Natural killer cell (primary cell): ENCODE data around the gene TMEM184C. TPM values are rescaled to one million over a fixed set of nuclear protein-coding genes. Genes with fewer than 3 reads are reported as not detected.

ENCODE experiments used
- ATAC-seq, 3 donors: fragments of 150-1000 bp in 2 of 3; fragments of 200-7000 bp in 1 of 3; cut with Tn5 transposase; 1 replicate in 1 of 3; 2 replicates in 2 of 3; pipeline ENCODE4 v1.10.0; 2021; ENCODE audit warnings: mild to moderate bottlenecking in 2 of 3, moderate library complexity in 2 of 3
- DNase-seq, 2 donors: peaks; one replicate each; pipeline versions ENCODE4 v3.0.0 to v3.0.0-alpha.2; 2013 to 2021; ENCODE audit warnings: mixed read lengths in 1 of 2
- H3K27ac ChIP-seq: one replicate; pipeline ENCODE4 v1.5.1; 2013; ENCODE audit warnings: mild to moderate bottlenecking, low read length
- H3K27me3 ChIP-seq: one replicate; pipeline ENCODE4 v1.6.1; 2013; ENCODE audit warnings: low read length; ENCODE audit not compliant: control insufficient read depth, insufficient read depth
- H3K36me3 ChIP-seq: one replicate; pipeline ENCODE4 v1.6.1; 2013; ENCODE audit warnings: low read length; ENCODE audit not compliant: control insufficient read depth, insufficient read depth
- H3K4me1 ChIP-seq: one replicate; pipeline ENCODE4 v1.6.1; 2013; ENCODE audit warnings: low read length; ENCODE audit not compliant: control insufficient read depth, insufficient read depth
- H3K4me3 ChIP-seq: one replicate; pipeline ENCODE4 v1.5.1; 2013; ENCODE audit warnings: low read length
- H3K9me3 ChIP-seq: one replicate; pipeline ENCODE4 v1.6.1; 2013; ENCODE audit warnings: low read length; ENCODE audit not compliant: control insufficient read depth, insufficient read depth
- H3K27ac Mint-ChIP-seq, 2 donors: one replicate each; pipeline ENCODE4 v1.8.0; 2022; ENCODE audit warnings: mild to moderate bottlenecking in 2 of 2, mixed read lengths in 2 of 2, moderate library complexity in 1 of 2
- H3K27me3 Mint-ChIP-seq, 2 donors: one replicate each; pipeline ENCODE4 v1.8.0; 2022; ENCODE audit warnings: low read depth in 2 of 2, mixed read lengths in 2 of 2
- H3K36me3 Mint-ChIP-seq: one replicate; pipeline ENCODE4 v1.8.0; 2022; ENCODE audit warnings: mixed read lengths
- H3K4me1 Mint-ChIP-seq, 2 donors: one replicate each; pipeline ENCODE4 v1.8.0; 2022; ENCODE audit warnings: mixed read lengths in 2 of 2
- H3K4me3 Mint-ChIP-seq: one replicate; pipeline ENCODE4 v1.8.0; 2022; ENCODE audit warnings: mild to moderate bottlenecking, moderate library complexity, mixed read lengths
- H3K9me3 Mint-ChIP-seq, 2 donors: one replicate each; pipeline ENCODE4 v1.8.0; 2022; ENCODE audit warnings: mixed read lengths in 2 of 2
- WGBS: methylation state at CpG from one replicate; pipeline ENCODE4 v1.1.7; 2013; ENCODE audit warnings: missing lambda C conversion rate; ENCODE audit not compliant: insufficient coverage; 5-methylcytosine and 5-hydroxymethylcytosine counted together
- intact Hi-C: fragments of 100-400 bp; cut with micrococcal nuclease; formaldehyde crosslinking; loops from one replicate; pipeline ENCODE4 v1.14.2; 2022
- total RNA-seq, 4 donors: library from RNA; stranded (reverse); fragments of 120-200 nt in 1 of 4; gene quantifications; one replicate each; pipeline versions ENCODE4 v1.2.3 to v1.2.4, GENCODE V29; 2013 to 2022
- TF ChIP-seq, protein P1 (sequence below): fragments of 200-600 bp; IDR thresholded peaks from one replicate; pipeline ENCODE4 v1.8.0; 2022; ENCODE audit warnings: antibody characterized with exemption

TMEM184C gene
- total RNA-seq, 3 donors from 2014 or later (not counting 1 experiment from before 2014, with no cell fraction given) = 14.4 to 15.5 (median 15.1) TPM

DNA sequence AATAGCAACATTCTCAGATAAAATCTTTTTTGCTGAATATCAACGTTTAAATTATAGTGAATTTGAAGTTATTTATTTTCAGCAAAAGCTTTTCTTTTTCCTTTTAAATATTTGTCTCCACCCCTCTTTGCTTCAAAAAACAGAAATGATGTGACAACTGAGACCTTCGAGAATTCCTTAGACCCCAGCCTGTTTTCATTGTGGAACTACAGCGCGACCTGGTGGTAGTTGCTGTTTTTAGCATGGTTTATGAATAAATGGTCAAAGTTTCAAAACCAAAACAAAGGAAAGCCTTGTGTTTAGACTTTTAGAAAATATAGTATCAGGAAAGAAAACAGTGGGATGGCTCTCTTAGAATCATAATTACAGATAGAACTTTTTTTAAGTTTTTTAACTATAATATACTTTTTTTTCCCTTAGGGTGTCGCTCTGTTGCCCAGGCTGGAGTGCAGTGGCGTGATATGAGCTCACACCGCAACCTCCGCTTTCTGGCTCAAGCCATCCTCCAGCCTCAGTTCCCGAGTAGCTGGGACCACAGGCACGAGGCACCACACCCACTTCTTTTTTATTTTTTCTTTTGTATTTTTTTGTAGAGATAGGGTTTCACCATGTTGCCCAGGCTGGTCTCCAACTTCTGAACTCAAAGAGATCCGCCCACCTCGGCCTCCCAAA, 26.8 kb upstream of the TMEM184C start:
- peak in 1 of 3 donors; percentile 45 for ATAC-seq
- no peak overlapping the region for H3K27ac Mint-ChIP-seq
- no peak overlapping the region for H3K27ac ChIP-seq
- no peaks in the 10 kb centered on the region for H3K9me3 Mint-ChIP-seq
- no peak overlapping the region for H3K4me3 Mint-ChIP-seq
- WGBS = 64% methylated on average over 9 of the region's 12 CpGs
- no peaks in the 10 kb centered on the region for H3K9me3 ChIP-seq
- no peaks in the 10 kb centered on the region for H3K4me1 Mint-ChIP-seq
- H3K27me3 ChIP-seq = peaks cover 3% of the 10 kb centered on the region
- TF ChIP-seq, protein P1, sequence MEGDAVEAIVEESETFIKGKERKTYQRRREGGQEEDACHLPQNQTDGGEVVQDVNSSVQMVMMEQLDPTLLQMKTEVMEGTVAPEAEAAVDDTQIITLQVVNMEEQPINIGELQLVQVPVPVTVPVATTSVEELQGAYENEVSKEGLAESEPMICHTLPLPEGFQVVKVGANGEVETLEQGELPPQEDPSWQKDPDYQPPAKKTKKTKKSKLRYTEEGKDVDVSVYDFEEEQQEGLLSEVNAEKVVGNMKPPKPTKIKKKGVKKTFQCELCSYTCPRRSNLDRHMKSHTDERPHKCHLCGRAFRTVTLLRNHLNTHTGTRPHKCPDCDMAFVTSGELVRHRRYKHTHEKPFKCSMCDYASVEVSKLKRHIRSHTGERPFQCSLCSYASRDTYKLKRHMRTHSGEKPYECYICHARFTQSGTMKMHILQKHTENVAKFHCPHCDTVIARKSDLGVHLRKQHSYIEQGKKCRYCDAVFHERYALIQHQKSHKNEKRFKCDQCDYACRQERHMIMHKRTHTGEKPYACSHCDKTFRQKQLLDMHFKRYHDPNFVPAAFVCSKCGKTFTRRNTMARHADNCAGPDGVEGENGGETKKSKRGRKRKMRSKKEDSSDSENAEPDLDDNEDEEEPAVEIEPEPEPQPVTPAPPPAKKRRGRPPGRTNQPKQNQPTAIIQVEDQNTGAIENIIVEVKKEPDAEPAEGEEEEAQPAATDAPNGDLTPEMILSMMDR = peak; percentile 62
- DNase-seq = peak in 1 of 2 donors; percentile 60
- H3K36me3 ChIP-seq = no peaks in the 10 kb centered on the region
- no peaks in the 10 kb centered on the region for H3K36me3 Mint-ChIP-seq
- H3K4me1 ChIP-seq = no peaks in the 10 kb centered on the region
- intact Hi-C loops = loop anchor here (1.0 to 5.0 kb wide), 3 partner anchors 72 to 428 kb away; no protein-coding TSS in a partner anchor
- no peak overlapping the region for H3K4me3 ChIP-seq
- H3K27me3 Mint-ChIP-seq = peaks cover 11 to 13% of the 10 kb centered on the region in 2 donors

DNA sequence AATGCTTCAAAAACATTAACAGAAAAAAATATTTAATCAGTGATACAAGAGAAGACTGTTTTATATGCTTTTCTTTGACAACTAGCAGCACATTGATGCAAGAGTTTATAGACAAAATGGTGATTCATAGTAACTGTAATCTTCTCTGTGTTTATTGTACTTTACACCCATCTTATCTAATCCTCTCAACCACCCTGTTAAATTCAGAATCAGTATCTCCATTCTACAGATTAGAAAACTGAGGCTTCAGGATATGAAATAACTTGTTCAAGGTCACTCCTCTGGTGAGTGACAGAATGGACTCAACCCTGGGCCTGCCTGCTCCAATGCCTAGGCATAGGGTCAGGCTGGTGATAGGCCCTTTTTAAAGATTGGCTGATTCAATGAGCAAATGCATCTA, 26.1 kb upstream of the TMEM184C start:
- Mint-ChIP-seq H3K27ac (no peak overlapping the region), H3K9me3 (no peaks in the 10 kb centered on the region), H3K27me3 (peaks cover 9 to 13% of the 10 kb centered on the region in 2 donors), H3K4me3 (no peak overlapping the region), H3K4me1 (no peaks in the 10 kb centered on the region), H3K36me3 (no peaks in the 10 kb centered on the region)
- TF ChIP-seq, protein P1 = no peak
- no peaks in the 10 kb centered on the region for H3K4me1 ChIP-seq
- no peak overlapping the region for H3K27ac ChIP-seq
- H3K27me3 ChIP-seq = peaks cover 3% of the 10 kb centered on the region
- intact Hi-C loops = loop anchor here (2.0 to 5.0 kb wide), 2 partner anchors 276 to 429 kb away; no protein-coding TSS in a partner anchor
- DNase-seq (no peak), ATAC-seq (no peak)
- H3K9me3 ChIP-seq = no peaks in the 10 kb centered on the region
- no peak overlapping the region for H3K4me3 ChIP-seq
- no peaks in the 10 kb centered on the region for H3K36me3 ChIP-seq

DNA sequence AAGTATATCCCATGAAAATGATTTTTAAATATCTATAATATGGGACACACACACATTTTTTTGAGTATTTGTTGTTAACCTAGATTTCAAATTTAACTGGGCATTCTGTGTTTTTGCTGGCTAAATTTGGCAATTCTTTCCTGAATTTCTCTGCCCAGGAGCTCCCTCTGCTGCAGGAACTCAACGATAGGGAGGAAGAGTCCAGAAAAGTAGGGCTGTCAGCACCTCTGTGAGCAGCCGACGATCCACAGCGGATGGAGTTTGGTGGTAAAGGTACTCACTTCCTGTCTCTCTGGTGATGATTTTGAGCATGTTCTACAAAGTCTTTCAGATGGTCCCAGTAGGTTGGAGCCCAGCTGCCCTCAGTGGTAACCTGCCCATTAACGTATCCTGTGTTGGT, 23.1 kb upstream of the TMEM184C start:
- Mint-ChIP-seq H3K4me1 (no peaks in the 10 kb centered on the region), H3K36me3 (no peaks in the 10 kb centered on the region), H3K4me3 (no peak overlapping the region), H3K27ac (no peak overlapping the region), H3K9me3 (no peaks in the 10 kb centered on the region), H3K27me3 (peaks cover 9 to 13% of the 10 kb centered on the region in 2 donors)
- Histone ChIP-seq H3K9me3 (no peaks in the 10 kb centered on the region), H3K4me1 (no peaks in the 10 kb centered on the region), H3K27ac (no peak overlapping the region), H3K36me3 (no peaks in the 10 kb centered on the region), H3K27me3 (no peaks in the 10 kb centered on the region), H3K4me3 (no peak overlapping the region)
- DNase-seq (peak in 1 of 2 donors; percentile 6), ATAC-seq (no peak)
- WGBS = 71% methylated on average over 5 of the region's 5 CpGs
- intact Hi-C loops = loop anchor here (5.0 kb wide), 1 partner anchor 432 kb away; no protein-coding TSS in a partner anchor
- TF ChIP-seq, protein P1 = no peak

DNA sequence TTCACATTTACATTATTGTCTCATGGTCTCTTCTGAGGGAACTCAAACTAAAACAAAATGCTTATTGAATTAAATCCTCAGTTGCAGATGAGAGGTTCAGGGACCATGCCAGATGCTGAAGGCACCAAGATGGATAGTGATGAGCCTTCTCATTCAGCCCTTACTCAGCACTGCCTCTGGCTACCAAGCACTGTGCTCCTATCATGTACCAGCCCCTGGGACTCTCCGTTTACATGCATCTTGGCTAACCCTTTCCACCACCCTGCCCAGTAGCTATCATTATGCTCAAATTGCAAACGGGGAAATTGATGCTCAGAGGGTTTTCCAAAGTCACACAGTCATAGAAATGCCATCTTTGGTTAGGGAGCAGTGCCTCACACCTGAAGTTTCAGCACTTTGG, 22.6 kb upstream of the TMEM184C start:
- Mint-ChIP-seq H3K27ac (no peak overlapping the region), H3K4me1 (no peaks in the 10 kb centered on the region), H3K4me3 (no peak overlapping the region), H3K36me3 (no peaks in the 10 kb centered on the region), H3K27me3 (peaks cover 13 to 14% of the 10 kb centered on the region in 2 donors), H3K9me3 (no peaks in the 10 kb centered on the region)
- no peak for ATAC-seq
- Histone ChIP-seq H3K27me3 (no peaks in the 10 kb centered on the region), H3K36me3 (no peaks in the 10 kb centered on the region), H3K4me1 (no peaks in the 10 kb centered on the region), H3K4me3 (no peak overlapping the region), H3K27ac (no peak overlapping the region), H3K9me3 (no peaks in the 10 kb centered on the region)
- WGBS = 80% methylated on average over 2 of the region's 2 CpGs
- TF ChIP-seq, protein P1 = no peak
- intact Hi-C loops = loop anchor here (5.0 kb wide), 1 partner anchor 432 kb away; no protein-coding TSS in a partner anchor
- no peak for DNase-seq
